Epithelial cell of esophagus (primary cell): ENCODE results near the gene SC5D.

ENCODE experiments used
- DNase-seq: peaks from one replicate; pipeline ENCODE4 v3.0.0; 2010; ENCODE audit warnings: low read depth
- H3K4me3 ChIP-seq: 2 replicates; pipeline ENCODE4 v1.5.1; 2011; ENCODE audit warnings: mild to moderate bottlenecking, low read length, control low read depth
- CTCF ChIP-seq: IDR thresholded peaks from 2 replicates; pipeline ENCODE4 v1.5.1; 2011; ENCODE audit warnings: low read depth, mild to moderate bottlenecking, low read length, control low read depth, inconsistent platforms; ENCODE audit not compliant: insufficient read depth; ENCODE audit errors: missing control alignments

SC5D gene

DNA sequence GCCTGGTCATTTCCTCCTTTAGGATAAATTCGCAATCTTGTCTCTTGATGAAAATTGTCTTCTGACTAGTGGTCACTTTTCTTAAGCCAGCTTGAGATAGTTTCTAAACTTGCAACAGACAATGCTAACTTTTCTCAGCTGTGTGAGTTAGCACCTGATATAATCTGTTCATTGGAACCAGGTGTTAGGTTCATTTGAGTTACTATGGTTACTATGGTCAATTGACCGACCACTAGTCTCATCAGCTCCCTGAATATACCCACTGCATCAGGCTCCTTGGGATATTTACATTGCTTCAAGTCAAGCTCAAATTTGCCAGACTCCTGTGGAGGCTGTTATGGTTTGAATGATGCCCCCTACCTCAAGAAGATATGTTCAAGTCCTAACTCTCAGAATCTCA, 54.5 kb downstream of the SC5D start:
- H3K4me3 ChIP-seq: no peak overlapping the region
- no peak for DNase-seq
- TF ChIP-seq CTCF: no peak

- TF ChIP-seq CTCF: no peak
- H3K4me3 ChIP-seq: no peak overlapping the region
- no peak for DNase-seq
Measured at GRCh38 chr11:121347813-121348212, 55.2 kb downstream of the SC5D start.

DNA sequence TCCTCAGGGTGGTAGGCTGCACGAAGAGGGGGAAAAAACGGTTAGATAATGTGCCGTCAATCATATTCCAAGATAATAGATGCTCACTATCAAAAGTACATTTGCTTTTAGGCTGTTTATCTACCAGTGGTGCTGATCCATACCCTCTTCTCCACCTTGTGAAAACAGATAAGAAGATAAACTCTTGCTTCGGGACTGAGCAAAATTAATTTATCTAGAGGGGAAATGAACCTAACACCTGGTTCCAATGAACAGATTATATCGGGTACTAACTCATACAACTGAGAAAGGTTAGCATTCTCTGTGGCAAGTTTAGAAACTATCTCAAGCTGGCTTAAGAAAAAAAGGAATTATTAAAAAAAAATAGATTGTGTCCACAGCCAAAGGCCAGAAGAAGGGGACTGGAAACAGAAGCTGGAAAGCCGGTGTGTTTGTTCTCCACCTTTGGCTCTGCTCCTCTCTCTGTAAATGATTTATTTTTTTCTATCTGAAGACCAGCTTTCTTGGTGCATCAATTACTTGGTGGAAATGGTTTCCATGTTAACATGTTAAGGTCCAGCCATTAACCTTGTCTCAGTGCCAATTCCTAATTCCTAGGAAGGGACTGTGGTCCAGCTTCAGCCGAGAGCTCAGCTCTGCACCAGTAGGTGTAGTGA, 55.8 kb downstream of the SC5D start:
- DNase-seq: no peak
- no peak for TF ChIP-seq CTCF
- no peak overlapping the region for H3K4me3 ChIP-seq

DNA sequence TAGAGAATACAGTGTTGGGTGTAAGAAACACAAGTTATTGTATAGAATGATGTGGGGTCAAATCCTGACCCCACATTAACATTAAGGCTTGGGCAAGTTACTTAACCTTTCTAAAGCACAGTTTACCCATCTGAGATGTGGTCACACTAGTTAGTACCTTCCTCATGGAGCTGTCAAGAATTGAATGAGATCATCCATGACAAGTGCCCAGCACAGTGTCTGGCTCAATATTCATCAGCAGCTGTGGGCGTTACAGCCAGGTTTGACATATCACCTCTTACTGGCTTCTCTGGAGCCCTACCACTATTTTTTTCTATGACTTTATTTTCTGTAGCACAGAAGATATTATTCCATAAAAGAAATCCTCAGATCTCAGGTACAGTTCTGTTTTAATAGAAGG, 57.2 kb downstream of the SC5D start:
- no peak overlapping the region for H3K4me3 ChIP-seq
- DNase-seq: no peak
- TF ChIP-seq CTCF: no peak

- TF ChIP-seq CTCF: no peak
Measured at GRCh38 chr11:121350314-121351082, 57.9 kb downstream of the SC5D start.

DNA sequence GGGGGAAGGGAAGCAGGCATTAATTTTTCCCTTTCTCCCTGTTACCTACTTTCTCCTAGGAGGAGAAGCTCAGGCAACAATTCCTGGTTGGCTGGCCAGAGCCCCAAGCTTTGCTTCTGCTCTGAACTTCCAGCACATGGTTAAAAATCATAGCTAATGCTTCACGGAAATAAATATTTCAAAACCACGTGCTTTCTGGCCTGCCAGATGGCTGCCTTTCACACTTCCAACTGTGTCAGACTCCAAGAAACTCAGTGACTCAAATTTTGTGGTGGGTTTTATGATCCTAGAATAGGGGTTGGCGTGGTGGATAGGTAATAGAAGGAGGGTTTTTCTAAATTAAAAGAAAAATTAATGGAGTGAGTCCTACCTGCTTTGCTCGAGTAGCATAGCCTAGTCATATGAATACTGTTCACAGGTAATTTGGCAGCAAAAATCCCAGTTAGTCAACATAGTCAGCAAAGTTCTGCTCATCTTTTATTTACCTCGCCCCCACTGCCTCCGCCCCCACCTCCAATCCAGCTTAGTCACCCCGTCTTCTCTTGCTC, 58.6 kb downstream of the SC5D start:
- no peak for TF ChIP-seq CTCF
- peak; percentile 7 for DNase-seq
- H3K4me3 ChIP-seq: no peak overlapping the region

More at GRCh38 chr11:121350314-121351082, 57.9 kb downstream of the SC5D start:
- no peak for DNase-seq
- no peak overlapping the region for H3K4me3 ChIP-seq
